Muscle layer of colon (tissue), 2 donors: Measurements from ENCODE around the gene RPS14.

Experiments used
- H3K27ac ChIP-seq: one replicate; pipeline ENCODE4 v1.7.0; 2013; ENCODE audit warnings: low read depth, mild to moderate bottlenecking, low read length, moderate library complexity
- H3K27me3 ChIP-seq, 2 donors: one replicate each; pipeline ENCODE4 v1.7.0; 2013; ENCODE audit warnings: low read length in 2 of 2, mild to moderate bottlenecking in 2 of 2; ENCODE audit not compliant: insufficient read depth in 2 of 2, control insufficient read depth in 1 of 2
- H3K36me3 ChIP-seq: one replicate; pipeline ENCODE4 v1.7.0; 2013; ENCODE audit warnings: mild to moderate bottlenecking, low read length; ENCODE audit not compliant: insufficient read depth
- H3K4me1 ChIP-seq: one replicate; pipeline ENCODE4 v1.7.0; 2013; ENCODE audit warnings: mild to moderate bottlenecking, low read length; ENCODE audit not compliant: insufficient read depth
- H3K4me3 ChIP-seq, 2 donors: one replicate each; pipeline ENCODE4 v1.7.0; 2013; ENCODE audit warnings: low read length in 2 of 2, low read depth in 1 of 2, mild to moderate bottlenecking in 1 of 2, moderate library complexity in 1 of 2
- H3K9ac ChIP-seq: one replicate; pipeline ENCODE4 v1.7.0; 2013; ENCODE audit warnings: low read length
- H3K9me3 ChIP-seq: one replicate; pipeline ENCODE4 v1.7.0; 2013; ENCODE audit warnings: mild to moderate bottlenecking, low read length
- donor health status: abdominal sarcoma.
- donor health status: Adenocarcinoma of cecum.

The RPS14 gene

GRCh38 chr5:150394912-150395687, 54.4 kb downstream of the RPS14 start:
- H3K4me1 ChIP-seq: no peaks in the 10 kb centered on the region
- no peaks in the 10 kb centered on the region for H3K9me3 ChIP-seq
- H3K36me3 ChIP-seq: peaks cover 85% of the 10 kb centered on the region
- H3K9ac ChIP-seq: no peak overlapping the region
- no peaks in the 10 kb centered on the region for H3K27me3 ChIP-seq
- no peak overlapping the region for H3K4me3 ChIP-seq
- H3K27ac ChIP-seq: no peak overlapping the region

- H3K9ac ChIP-seq: no peak overlapping the region
- no peak overlapping the region for H3K27ac ChIP-seq
- no peak overlapping the region for H3K4me3 ChIP-seq
Observed at GRCh38 chr5:150394131-150394530, 55.4 kb downstream of the RPS14 start.

GRCh38 chr5:150393096-150393645, 56.4 kb downstream of the RPS14 start:
- Histone ChIP-seq H3K27me3 (no peaks in the 10 kb centered on the region), H3K9me3 (no peaks in the 10 kb centered on the region), H3K36me3 (peaks cover 86% of the 10 kb centered on the region), H3K4me1 (no peaks in the 10 kb centered on the region), H3K4me3 (no peak overlapping the region), H3K9ac (no peak overlapping the region), H3K27ac (no peak overlapping the region)

More at GRCh38 chr5:150394131-150394530, 55.4 kb downstream of the RPS14 start:
- Histone ChIP-seq H3K27me3 (no peaks in the 10 kb centered on the region), H3K4me1 (no peaks in the 10 kb centered on the region), H3K9me3 (no peaks in the 10 kb centered on the region), H3K36me3 (peaks cover 85% of the 10 kb centered on the region)

GRCh38 chr5:150392680-150393079, 56.9 kb downstream of the RPS14 start:
- no peaks in the 10 kb centered on the region for H3K4me1 ChIP-seq
- H3K27me3 ChIP-seq: no peaks in the 10 kb centered on the region
- H3K27ac ChIP-seq: no peak overlapping the region
- H3K4me3 ChIP-seq: no peak overlapping the region
- peaks cover 91% of the 10 kb centered on the region for H3K36me3 ChIP-seq
- no peak overlapping the region for H3K9ac ChIP-seq
- H3K9me3 ChIP-seq: no peaks in the 10 kb centered on the region
